ENCODE results near the gene CSMD2.

Gene CSMD2

GRCh38 chr1:33692206-33693188 is 472.5 kb downstream of the CSMD2 start:
- no peak for TF ChIP-seq CTCF (IDR thresholded peaks at IDR 0.05)
- DNase-seq (ENCODE audit: low spot score) = no peak
- no peak overlapping the region for H3K27ac ChIP-seq
- no peak overlapping the region for H3K4me3 ChIP-seq

DNA sequence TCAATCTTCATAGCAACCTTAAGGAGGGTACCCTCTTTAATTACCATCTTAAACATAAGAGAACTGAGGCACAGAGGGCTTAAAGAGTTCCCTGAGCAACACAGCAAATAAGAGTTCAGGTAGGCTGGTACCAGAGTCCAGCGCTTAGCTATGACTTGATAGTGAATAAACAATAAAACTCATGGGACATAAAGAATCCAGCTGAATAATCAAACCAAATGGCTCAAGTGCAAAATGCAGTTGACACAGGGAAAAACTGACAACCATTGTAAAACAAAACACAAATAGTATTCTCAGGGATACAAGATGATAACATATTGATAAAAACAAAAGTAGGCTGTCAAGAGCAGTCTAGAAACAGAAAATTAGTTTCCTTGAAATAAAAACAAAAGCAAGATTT is 478.0 kb downstream of the CSMD2 start:
- H3K27ac ChIP-seq = no peak overlapping the region
- DNase-seq (ENCODE audit: low spot score) = no peak
- no peak overlapping the region for H3K4me3 ChIP-seq
- no peak for TF ChIP-seq CTCF (IDR thresholded peaks at IDR 0.05)

DNA sequence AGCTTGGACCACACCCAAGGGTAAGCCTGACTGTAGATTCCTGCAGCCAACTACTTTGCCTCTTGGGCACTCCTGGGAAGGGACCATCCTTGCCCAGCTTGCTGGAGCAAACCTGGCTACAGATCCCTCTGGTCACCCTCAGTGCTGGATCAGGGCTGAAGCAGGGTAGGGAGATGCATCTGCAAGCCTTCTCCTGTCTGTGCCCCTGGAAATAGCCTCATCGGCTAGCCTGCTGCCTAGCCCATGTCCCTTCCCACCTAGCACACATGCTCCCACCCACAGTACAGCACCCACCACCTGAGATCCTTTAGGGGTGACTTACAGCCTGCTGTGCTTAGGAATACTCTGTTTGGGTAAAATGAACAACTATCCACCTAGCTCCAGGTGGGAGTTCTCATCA is 478.5 kb downstream of the CSMD2 start:
- DNase-seq (ENCODE audit: low spot score) = no peak
- no peak for TF ChIP-seq CTCF (IDR thresholded peaks at IDR 0.05)
- H3K4me3 ChIP-seq = no peak overlapping the region
- H3K27ac ChIP-seq = no peak overlapping the region

GRCh38 chr1:33685256-33685655 is 479.8 kb downstream of the CSMD2 start:
- DNase-seq (ENCODE audit: low spot score) = no peak
- no peak overlapping the region for H3K27ac ChIP-seq
- TF ChIP-seq CTCF (IDR thresholded peaks at IDR 0.05) = no peak
- H3K4me3 ChIP-seq = no peak overlapping the region

- no peak overlapping the region for H3K4me3 ChIP-seq
- no peak for TF ChIP-seq CTCF (IDR thresholded peaks at IDR 0.05)
- no peak overlapping the region for H3K27ac ChIP-seq
- no peak for DNase-seq (ENCODE audit: low spot score)
These were observed 480.4 kb downstream of the CSMD2 start for GRCh38 chr1:33684396-33685179.

DNA sequence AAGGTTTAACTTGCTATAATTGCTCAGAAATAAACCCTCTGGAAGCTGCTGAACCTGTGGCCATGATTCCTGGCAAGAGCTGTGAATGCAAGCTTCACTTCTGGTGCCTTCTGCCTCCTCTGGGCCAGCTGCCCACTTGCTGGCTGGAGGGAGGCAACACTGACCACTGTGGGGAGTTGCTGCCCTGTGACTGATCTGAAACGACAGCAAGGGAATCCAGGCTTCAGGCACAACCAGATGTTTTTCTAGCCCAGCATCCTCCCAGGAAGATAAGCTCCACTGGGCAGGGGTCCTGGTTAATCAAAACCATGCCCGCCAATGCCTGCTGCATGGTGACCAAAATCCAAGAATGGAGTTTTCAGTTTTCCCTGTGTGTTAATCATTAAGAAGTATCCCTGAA is 481.1 kb downstream of the CSMD2 start:
- DNase-seq (ENCODE audit: low spot score) = no peak
- no peak overlapping the region for H3K27ac ChIP-seq
- H3K4me3 ChIP-seq = no peak overlapping the region
- no peak for TF ChIP-seq CTCF (IDR thresholded peaks at IDR 0.05)

Measured in coronary artery (tissue), 2 donors.